Neural cell (in vitro differentiated cells): Measurements from ENCODE around the gene RCC2. TPM values are rescaled to one million over a fixed set of nuclear protein-coding genes. Genes with fewer than 3 reads are reported as not detected.

Source experiments
- H2AFZ ChIP-seq: fragments of 200-600, 300-800 bp; sonication (generic), shearing (Covaris generic); 2 replicates; pipeline ENCODE4 v1.6.0; 2014; ENCODE audit warnings: low read depth, mild to moderate bottlenecking, antibody characterized with exemption, low read length, moderate library complexity
- H3F3A ChIP-seq: fragments of 200-600 bp; shearing (Covaris generic); 2 replicates; pipeline ENCODE4 v1.6.1; 2016; ENCODE audit warnings: mild to moderate bottlenecking, moderate library complexity, mixed read lengths, antibody characterized with exemption, low read length; ENCODE audit not compliant: insufficient read depth, poor library complexity, severe bottlenecking
- H3K27ac ChIP-seq: fragments of 200-600, 300-800 bp; sonication (generic), shearing (Covaris generic); 2 replicates; pipeline ENCODE4 v1.5.1; 2014; ENCODE audit warnings: mild to moderate bottlenecking, low read length, moderate library complexity
- H3K27me3 ChIP-seq: fragments of 300-800, 200-600 bp; sonication (generic), shearing (Covaris generic); 2 replicates; pipeline ENCODE4 v1.6.0; 2014; ENCODE audit warnings: mild to moderate bottlenecking, low read depth, low read length, moderate library complexity; ENCODE audit not compliant: insufficient read depth
- H3K36me3 ChIP-seq: fragments of 300-800, 200-600 bp; sonication (generic), shearing (Covaris generic); 2 replicates; pipeline ENCODE4 v1.5.1; 2014; ENCODE audit warnings: mild to moderate bottlenecking, antibody characterized with exemption, low read length, moderate library complexity; ENCODE audit not compliant: insufficient read depth
- H3K4me2 ChIP-seq: fragments of 300-800, 200-600 bp; sonication (generic), shearing (Covaris generic); 2 replicates; pipeline ENCODE4 v1.6.0; 2014; ENCODE audit warnings: mild to moderate bottlenecking, low read length
- H3K4me3 ChIP-seq: fragments of 300-800, 200-600 bp; sonication (generic), shearing (Covaris generic); 2 replicates; pipeline ENCODE4 v1.5.1; 2014; ENCODE audit warnings: mild to moderate bottlenecking, low read length, moderate library complexity
- H3K79me2 ChIP-seq: fragments of 200-600 bp; shearing (Covaris generic); replicated peaks from 2 replicates; pipeline ENCODE4 v1.6.0; 2014; ENCODE audit warnings: mild to moderate bottlenecking, low read length, moderate library complexity; ENCODE audit not compliant: insufficient read depth
- H3K9ac ChIP-seq: fragments of 300-800, 200-600 bp; sonication (generic), shearing (Covaris generic); 2 replicates; pipeline ENCODE4 v1.6.1; 2016; ENCODE audit warnings: mild to moderate bottlenecking, low read length, mixed read lengths
- H3K9me2 ChIP-seq: fragments of 200-600 bp; shearing (Covaris generic); 2 replicates; pipeline ENCODE4 v1.6.1; 2016; ENCODE audit warnings: mild to moderate bottlenecking, low read length, mixed read lengths; ENCODE audit not compliant: insufficient read depth
- H3K9me3 ChIP-seq: fragments of 200-600, 300-800 bp; sonication (generic), shearing (Covaris generic); 2 replicates; pipeline ENCODE4 v1.6.1; 2016; ENCODE audit warnings: mild to moderate bottlenecking, mixed run types, low read length, moderate library complexity, mixed read lengths
- H4K20me1 ChIP-seq: fragments of 200-600 bp; shearing (Covaris generic); 2 replicates; pipeline ENCODE4 v1.6.1; 2016; ENCODE audit warnings: mild to moderate bottlenecking, mixed run types; ENCODE audit not compliant: insufficient read depth
- EP300 ChIP-seq: fragments of 450-650 bp; conservative IDR thresholded peaks from 2 replicates; pipeline ENCODE4 v1.6.1; 2014; ENCODE audit warnings: antibody characterized with exemption, mild to moderate bottlenecking, moderate library complexity; ENCODE audit not compliant: poor library complexity, severe bottlenecking
- EZH2 ChIP-seq: fragments of 200-600, 300-800 bp; shearing (Covaris generic), sonication (generic); IDR thresholded peaks from 2 replicates; pipeline ENCODE4 v1.6.1; 2014; ENCODE audit warnings: antibody characterized with exemption, low read length, borderline replicate concordance, mild to moderate bottlenecking; ENCODE audit not compliant: insufficient read depth, poor library complexity, severe bottlenecking
- MXI1 ChIP-seq: fragments of 450-650 bp; conservative IDR thresholded peaks from 2 replicates; pipeline ENCODE4 v1.6.1; 2014; ENCODE audit warnings: antibody characterized with exemption, mild to moderate bottlenecking; ENCODE audit not compliant: poor library complexity, severe bottlenecking
- POLR2AphosphoS5 ChIP-seq: IDR thresholded peaks from 2 replicates; pipeline ENCODE4 v1.6.1; 2012
- RAD21 ChIP-seq: fragments of 450-650 bp; conservative IDR thresholded peaks from 2 replicates; pipeline ENCODE4 v1.6.1; 2014; ENCODE audit warnings: antibody characterized with exemption, mild to moderate bottlenecking, moderate library complexity
- SMC3 ChIP-seq: fragments of 450-650 bp; conservative IDR thresholded peaks from 2 replicates; pipeline ENCODE4 v1.6.1; 2014; ENCODE audit warnings: antibody characterized with exemption, mild to moderate bottlenecking, moderate library complexity; ENCODE audit not compliant: poor library complexity
- TAF1 ChIP-seq: IDR thresholded peaks from 2 replicates; pipeline ENCODE4 v1.6.1; 2012; ENCODE audit warnings: low read depth
- polyA plus RNA-seq: library from polyadenylated mRNA; depleted of rRNA; stranded (reverse); fragments of >200 nt; gene quantifications from 2 replicates; pipeline ENCODE4 v1.2.3, GENCODE V29; 2014
- TF ChIP-seq, protein P1 (sequence below): fragments of 450-650 bp; IDR thresholded peaks from 2 replicates; pipeline ENCODE4 v1.5.1; 2014; ENCODE audit warnings: antibody characterized with exemption, mild to moderate bottlenecking, moderate library complexity; ENCODE audit not compliant: poor library complexity, severe bottlenecking
- TF ChIP-seq, protein P2 (sequence below): IDR thresholded peaks from 2 replicates; pipeline ENCODE4 v1.6.1; 2012; ENCODE audit warnings: borderline replicate concordance

Gene RCC2
- polyA plus RNA-seq, 1 donor from 2014 or later = 34.4 TPM

DNA sequence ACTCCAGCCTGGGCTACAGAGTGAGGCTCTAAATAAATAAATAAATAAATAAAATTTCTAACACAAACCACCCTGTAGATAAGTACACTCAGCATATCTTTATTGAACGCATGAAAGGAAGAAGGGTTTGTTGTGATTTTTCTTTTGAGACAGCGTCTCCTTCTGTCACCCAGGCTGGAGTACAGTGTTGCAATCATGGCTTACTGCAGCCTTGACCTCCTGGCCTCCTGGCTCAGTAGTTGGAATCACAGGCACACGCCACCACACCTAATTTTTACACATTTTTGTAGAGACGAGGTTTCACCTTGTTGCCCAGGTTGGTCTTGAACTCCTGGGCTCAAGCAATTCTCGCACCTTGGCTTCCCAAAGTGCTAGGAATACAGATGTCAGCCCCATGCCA is 23.2 kb upstream of the RCC2 start:
- H3F3A ChIP-seq = no peaks in the 10 kb centered on the region
- H2AFZ ChIP-seq = no peak overlapping the region
- H3K27me3 ChIP-seq = no peaks in the 10 kb centered on the region
- H3K9me2 ChIP-seq = no peaks in the 10 kb centered on the region
- H3K4me3 ChIP-seq = no peak overlapping the region
- H3K4me2 ChIP-seq = no peak overlapping the region
- no peaks in the 10 kb centered on the region for H3K36me3 ChIP-seq
- H3K9ac ChIP-seq = no peak overlapping the region
- no peaks in the 10 kb centered on the region for H4K20me1 ChIP-seq
- no peak overlapping the region for H3K27ac ChIP-seq
- no peaks in the 10 kb centered on the region for H3K9me3 ChIP-seq
- no peak for TF ChIP-seq TAF1
- TF ChIP-seq, protein P1, sequence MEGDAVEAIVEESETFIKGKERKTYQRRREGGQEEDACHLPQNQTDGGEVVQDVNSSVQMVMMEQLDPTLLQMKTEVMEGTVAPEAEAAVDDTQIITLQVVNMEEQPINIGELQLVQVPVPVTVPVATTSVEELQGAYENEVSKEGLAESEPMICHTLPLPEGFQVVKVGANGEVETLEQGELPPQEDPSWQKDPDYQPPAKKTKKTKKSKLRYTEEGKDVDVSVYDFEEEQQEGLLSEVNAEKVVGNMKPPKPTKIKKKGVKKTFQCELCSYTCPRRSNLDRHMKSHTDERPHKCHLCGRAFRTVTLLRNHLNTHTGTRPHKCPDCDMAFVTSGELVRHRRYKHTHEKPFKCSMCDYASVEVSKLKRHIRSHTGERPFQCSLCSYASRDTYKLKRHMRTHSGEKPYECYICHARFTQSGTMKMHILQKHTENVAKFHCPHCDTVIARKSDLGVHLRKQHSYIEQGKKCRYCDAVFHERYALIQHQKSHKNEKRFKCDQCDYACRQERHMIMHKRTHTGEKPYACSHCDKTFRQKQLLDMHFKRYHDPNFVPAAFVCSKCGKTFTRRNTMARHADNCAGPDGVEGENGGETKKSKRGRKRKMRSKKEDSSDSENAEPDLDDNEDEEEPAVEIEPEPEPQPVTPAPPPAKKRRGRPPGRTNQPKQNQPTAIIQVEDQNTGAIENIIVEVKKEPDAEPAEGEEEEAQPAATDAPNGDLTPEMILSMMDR = no peak
- TF ChIP-seq POLR2AphosphoS5 = no peak
- TF ChIP-seq EZH2 = no peak
- no peak for TF ChIP-seq RAD21
- TF ChIP-seq, protein P2, sequence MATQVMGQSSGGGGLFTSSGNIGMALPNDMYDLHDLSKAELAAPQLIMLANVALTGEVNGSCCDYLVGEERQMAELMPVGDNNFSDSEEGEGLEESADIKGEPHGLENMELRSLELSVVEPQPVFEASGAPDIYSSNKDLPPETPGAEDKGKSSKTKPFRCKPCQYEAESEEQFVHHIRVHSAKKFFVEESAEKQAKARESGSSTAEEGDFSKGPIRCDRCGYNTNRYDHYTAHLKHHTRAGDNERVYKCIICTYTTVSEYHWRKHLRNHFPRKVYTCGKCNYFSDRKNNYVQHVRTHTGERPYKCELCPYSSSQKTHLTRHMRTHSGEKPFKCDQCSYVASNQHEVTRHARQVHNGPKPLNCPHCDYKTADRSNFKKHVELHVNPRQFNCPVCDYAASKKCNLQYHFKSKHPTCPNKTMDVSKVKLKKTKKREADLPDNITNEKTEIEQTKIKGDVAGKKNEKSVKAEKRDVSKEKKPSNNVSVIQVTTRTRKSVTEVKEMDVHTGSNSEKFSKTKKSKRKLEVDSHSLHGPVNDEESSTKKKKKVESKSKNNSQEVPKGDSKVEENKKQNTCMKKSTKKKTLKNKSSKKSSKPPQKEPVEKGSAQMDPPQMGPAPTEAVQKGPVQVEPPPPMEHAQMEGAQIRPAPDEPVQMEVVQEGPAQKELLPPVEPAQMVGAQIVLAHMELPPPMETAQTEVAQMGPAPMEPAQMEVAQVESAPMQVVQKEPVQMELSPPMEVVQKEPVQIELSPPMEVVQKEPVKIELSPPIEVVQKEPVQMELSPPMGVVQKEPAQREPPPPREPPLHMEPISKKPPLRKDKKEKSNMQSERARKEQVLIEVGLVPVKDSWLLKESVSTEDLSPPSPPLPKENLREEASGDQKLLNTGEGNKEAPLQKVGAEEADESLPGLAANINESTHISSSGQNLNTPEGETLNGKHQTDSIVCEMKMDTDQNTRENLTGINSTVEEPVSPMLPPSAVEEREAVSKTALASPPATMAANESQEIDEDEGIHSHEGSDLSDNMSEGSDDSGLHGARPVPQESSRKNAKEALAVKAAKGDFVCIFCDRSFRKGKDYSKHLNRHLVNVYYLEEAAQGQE = no peak
- no peak for TF ChIP-seq MXI1
- no peak for TF ChIP-seq EP300
- TF ChIP-seq SMC3 = no peak
- no peaks in the 10 kb centered on the region for H3K79me2 ChIP-seq

DNA sequence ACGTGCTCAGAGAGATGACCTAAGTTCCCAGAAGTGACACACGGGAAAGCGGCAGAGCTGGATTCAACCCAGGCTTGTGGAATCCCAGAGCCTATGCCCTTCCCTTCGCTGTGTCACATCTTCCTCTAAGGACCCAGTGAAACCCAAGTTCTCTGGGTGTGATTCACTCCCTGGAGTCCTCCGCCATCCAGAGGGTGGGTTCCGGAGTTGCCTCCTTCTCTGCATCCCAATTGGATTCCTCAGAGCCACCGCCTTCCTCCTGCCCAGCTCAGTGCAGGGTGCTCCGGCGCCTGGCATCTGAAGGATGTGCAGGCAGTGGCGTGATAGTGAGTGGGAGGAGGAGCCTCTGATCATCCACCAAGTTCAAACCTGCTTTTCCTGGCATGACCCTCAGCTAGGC is 20.7 kb upstream of the RCC2 start:
- TF ChIP-seq RAD21 (no peak), POLR2AphosphoS5 (no peak), MXI1 (no peak), EP300 (no peak), SMC3 (no peak), TAF1 (no peak), EZH2 (no peak)
- TF ChIP-seq, protein P1 = no peak
- TF ChIP-seq, protein P2 = no peak
- Histone ChIP-seq H3K27ac (no peak overlapping the region), H3K79me2 (no peaks in the 10 kb centered on the region), H3K9ac (no peak overlapping the region), H3K4me2 (no peak overlapping the region), H3K9me2 (no peaks in the 10 kb centered on the region), H3K27me3 (no peaks in the 10 kb centered on the region), H3F3A (no peaks in the 10 kb centered on the region), H3K9me3 (no peaks in the 10 kb centered on the region), H4K20me1 (no peaks in the 10 kb centered on the region), H2AFZ (no peak overlapping the region), H3K36me3 (no peaks in the 10 kb centered on the region), H3K4me3 (no peak overlapping the region)
